ENCODE data around the gene IFI6.

DNA sequence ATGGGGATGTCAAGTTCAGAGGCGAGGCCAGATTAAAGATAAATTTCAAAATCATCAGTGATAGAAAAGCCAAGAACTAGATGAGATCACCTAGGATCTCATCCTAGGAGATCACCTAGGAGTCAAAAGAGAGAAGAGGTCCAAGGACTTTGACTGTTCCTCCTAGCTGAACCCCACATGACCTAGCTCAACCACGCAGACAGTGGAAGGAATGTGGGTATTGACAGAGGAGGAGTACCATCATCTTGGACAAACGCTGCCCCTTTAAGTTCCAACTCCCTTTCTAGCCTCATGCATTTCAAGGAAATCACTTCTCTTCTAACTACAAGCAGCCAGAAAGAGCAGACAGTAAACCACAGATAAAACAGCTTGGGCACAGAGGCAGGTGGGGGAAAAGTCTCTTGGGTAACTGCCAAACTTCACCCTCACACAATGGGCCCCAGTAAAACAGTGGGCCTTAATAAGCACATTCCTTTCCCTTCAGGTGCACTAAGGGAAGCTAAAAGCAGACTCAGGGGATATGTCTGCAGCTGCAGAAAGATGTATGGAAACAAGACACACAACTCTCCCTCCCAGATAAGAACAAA is 41.2 kb upstream of the IFI6 start:
- TF ChIP-seq, protein P1, sequence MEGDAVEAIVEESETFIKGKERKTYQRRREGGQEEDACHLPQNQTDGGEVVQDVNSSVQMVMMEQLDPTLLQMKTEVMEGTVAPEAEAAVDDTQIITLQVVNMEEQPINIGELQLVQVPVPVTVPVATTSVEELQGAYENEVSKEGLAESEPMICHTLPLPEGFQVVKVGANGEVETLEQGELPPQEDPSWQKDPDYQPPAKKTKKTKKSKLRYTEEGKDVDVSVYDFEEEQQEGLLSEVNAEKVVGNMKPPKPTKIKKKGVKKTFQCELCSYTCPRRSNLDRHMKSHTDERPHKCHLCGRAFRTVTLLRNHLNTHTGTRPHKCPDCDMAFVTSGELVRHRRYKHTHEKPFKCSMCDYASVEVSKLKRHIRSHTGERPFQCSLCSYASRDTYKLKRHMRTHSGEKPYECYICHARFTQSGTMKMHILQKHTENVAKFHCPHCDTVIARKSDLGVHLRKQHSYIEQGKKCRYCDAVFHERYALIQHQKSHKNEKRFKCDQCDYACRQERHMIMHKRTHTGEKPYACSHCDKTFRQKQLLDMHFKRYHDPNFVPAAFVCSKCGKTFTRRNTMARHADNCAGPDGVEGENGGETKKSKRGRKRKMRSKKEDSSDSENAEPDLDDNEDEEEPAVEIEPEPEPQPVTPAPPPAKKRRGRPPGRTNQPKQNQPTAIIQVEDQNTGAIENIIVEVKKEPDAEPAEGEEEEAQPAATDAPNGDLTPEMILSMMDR (IDR thresholded peaks at IDR 0.05) = peak in 1 of 6 experiments; percentile 6
- no peak for TF ChIP-seq POLR2A (IDR thresholded peaks at IDR 0.05)

Measured in thyroid gland (tissue), 4 donors.